ENCODE measurements around the gene ENPP6.

GRCh38 chr4:184253072-184253420 is 35.4 kb upstream of the ENPP6 start:
- TF ChIP-seq CTCF (IDR thresholded peaks at IDR 0.05; ENCODE audit: low read depth, low read length) (no peak), EZH2phosphoT487 (IDR thresholded peaks at IDR 0.05; ENCODE audit: low read depth) (no peak)
